ENCODE data around the gene FRMD5. TPM values are rescaled to one million over a fixed set of nuclear protein-coding genes. Genes with fewer than 3 reads are reported as not detected.

Gene FRMD5
- total and polyA plus RNA-seq, 2 donors (not counting 1 experiment from before 2014, with no cell fraction given), result 1.9 to 4.3 TPM

- H3K36me3 ChIP-seq (ENCODE audit: control insufficient read depth, insufficient read depth, low read length), result no peaks in the 10 kb centered on the region
- no peak overlapping the region for H2AFZ ChIP-seq (ENCODE audit: low read length)
- H4K20me1 ChIP-seq (ENCODE audit: control insufficient read depth, extremely low read depth, insufficient read depth, low read length), result no peaks in the 10 kb centered on the region
- H3K79me2 ChIP-seq (ENCODE audit: control insufficient read depth, insufficient read depth, low read length), result no peaks in the 10 kb centered on the region
- H3K27me3 ChIP-seq (ENCODE audit: control insufficient read depth, insufficient read depth, low read length), result no peaks in the 10 kb centered on the region
- DNase-seq (ENCODE audit: low read depth in 2 of 2), result peak in 1 of 2 donors; percentile 77
- no peaks in the 10 kb centered on the region for H3K9me3 ChIP-seq (ENCODE audit: control insufficient read depth, insufficient read depth, low read depth, low read length)
- no peak overlapping the region for H3K4me3 ChIP-seq (replicated peaks in 1 of 4; ENCODE audit: control extremely low read depth in 1 of 4, insufficient read depth in 1 of 4, low read depth in 3 of 4, low read length in 4 of 4)
- TF ChIP-seq, protein P1, sequence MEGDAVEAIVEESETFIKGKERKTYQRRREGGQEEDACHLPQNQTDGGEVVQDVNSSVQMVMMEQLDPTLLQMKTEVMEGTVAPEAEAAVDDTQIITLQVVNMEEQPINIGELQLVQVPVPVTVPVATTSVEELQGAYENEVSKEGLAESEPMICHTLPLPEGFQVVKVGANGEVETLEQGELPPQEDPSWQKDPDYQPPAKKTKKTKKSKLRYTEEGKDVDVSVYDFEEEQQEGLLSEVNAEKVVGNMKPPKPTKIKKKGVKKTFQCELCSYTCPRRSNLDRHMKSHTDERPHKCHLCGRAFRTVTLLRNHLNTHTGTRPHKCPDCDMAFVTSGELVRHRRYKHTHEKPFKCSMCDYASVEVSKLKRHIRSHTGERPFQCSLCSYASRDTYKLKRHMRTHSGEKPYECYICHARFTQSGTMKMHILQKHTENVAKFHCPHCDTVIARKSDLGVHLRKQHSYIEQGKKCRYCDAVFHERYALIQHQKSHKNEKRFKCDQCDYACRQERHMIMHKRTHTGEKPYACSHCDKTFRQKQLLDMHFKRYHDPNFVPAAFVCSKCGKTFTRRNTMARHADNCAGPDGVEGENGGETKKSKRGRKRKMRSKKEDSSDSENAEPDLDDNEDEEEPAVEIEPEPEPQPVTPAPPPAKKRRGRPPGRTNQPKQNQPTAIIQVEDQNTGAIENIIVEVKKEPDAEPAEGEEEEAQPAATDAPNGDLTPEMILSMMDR (conservative IDR thresholded peaks at IDR 0.05 in 1 of 2, IDR thresholded peaks at IDR 0.05 in 1 of 2; ENCODE audit: low read depth in 1 of 2, low read length in 2 of 2), result no peak
- TF ChIP-seq EZH2 (IDR thresholded peaks at IDR 0.05; ENCODE audit: low read length, missing control alignments), result no peak
- H3K4me1 ChIP-seq (ENCODE audit: control insufficient read depth, extremely low read depth, insufficient read depth, low read length), result peaks cover 16% of the 10 kb centered on the region
- H3K4me2 ChIP-seq (ENCODE audit: extremely low read depth, insufficient read depth, low read length), result no peak overlapping the region
- peak overlapping the region; percentile 25 for H3K27ac ChIP-seq (ENCODE audit: insufficient read depth, low read length)
- H3K9ac ChIP-seq (ENCODE audit: insufficient read depth, low read length), result no peak overlapping the region
These were observed 159.0 kb downstream of the FRMD5 start for GRCh38 chr15:44035781-44036699.

DNA sequence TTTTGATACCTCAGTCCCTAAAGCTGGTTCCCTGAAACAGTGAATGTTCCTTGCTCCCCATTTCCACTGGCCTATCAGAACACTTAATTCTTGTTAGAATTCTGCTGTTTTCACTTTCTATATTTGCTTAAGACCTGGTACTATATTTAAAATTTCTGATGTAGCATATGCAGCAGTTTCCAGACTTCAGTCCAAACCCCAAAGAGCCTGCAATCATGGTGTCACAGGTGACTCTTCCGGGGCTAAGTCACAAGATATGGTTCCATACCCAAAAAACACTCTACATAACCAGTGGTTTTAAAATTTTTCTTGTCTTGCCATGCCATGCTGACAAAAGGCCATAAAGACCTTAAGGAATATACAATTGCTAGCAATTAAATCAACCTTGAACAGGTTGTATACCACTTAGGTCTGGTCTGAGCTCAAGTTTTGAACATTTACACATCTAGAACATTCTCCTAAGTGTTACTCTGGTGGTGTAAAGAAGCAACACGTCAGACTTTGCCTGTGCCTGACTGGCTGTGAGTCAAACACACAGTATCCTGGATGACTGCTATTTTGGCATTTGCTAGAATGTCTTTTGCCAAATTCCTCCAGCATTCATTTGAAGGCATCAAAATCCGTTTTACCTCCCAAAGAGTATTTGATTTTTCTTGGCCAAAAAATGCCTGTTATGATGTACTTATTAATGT is 160.0 kb downstream of the FRMD5 start:
- H2AFZ ChIP-seq (ENCODE audit: low read length), result no peak overlapping the region
- no peak overlapping the region for H3K9ac ChIP-seq (ENCODE audit: insufficient read depth, low read length)
- no peak for TF ChIP-seq EZH2 (IDR thresholded peaks at IDR 0.05; ENCODE audit: low read length, missing control alignments)
- TF ChIP-seq, protein P1 (conservative IDR thresholded peaks at IDR 0.05 in 1 of 2, IDR thresholded peaks at IDR 0.05 in 1 of 2; ENCODE audit: low read depth in 1 of 2, low read length in 2 of 2), result no peak
- no peaks in the 10 kb centered on the region for H3K36me3 ChIP-seq (ENCODE audit: control insufficient read depth, insufficient read depth, low read length)
- no peaks in the 10 kb centered on the region for H3K9me3 ChIP-seq (ENCODE audit: control insufficient read depth, insufficient read depth, low read depth, low read length)
- H3K4me2 ChIP-seq (ENCODE audit: extremely low read depth, insufficient read depth, low read length), result peak overlapping the region; percentile 32
- H3K27ac ChIP-seq (ENCODE audit: insufficient read depth, low read length), result peak overlapping the region; percentile 4
- no peaks in the 10 kb centered on the region for H3K79me2 ChIP-seq (ENCODE audit: control insufficient read depth, insufficient read depth, low read length)
- no peaks in the 10 kb centered on the region for H4K20me1 ChIP-seq (ENCODE audit: control insufficient read depth, extremely low read depth, insufficient read depth, low read length)
- no peaks in the 10 kb centered on the region for H3K27me3 ChIP-seq (ENCODE audit: control insufficient read depth, insufficient read depth, low read length)
- peaks cover 21% of the 10 kb centered on the region for H3K4me1 ChIP-seq (ENCODE audit: control insufficient read depth, extremely low read depth, insufficient read depth, low read length)
- peak; percentile 52 to 89 for DNase-seq (ENCODE audit: low read depth in 2 of 2)
- H3K4me3 ChIP-seq (replicated peaks in 1 of 4; ENCODE audit: control extremely low read depth in 1 of 4, insufficient read depth in 1 of 4, low read depth in 3 of 4, low read length in 4 of 4), result no peak overlapping the region

DNA sequence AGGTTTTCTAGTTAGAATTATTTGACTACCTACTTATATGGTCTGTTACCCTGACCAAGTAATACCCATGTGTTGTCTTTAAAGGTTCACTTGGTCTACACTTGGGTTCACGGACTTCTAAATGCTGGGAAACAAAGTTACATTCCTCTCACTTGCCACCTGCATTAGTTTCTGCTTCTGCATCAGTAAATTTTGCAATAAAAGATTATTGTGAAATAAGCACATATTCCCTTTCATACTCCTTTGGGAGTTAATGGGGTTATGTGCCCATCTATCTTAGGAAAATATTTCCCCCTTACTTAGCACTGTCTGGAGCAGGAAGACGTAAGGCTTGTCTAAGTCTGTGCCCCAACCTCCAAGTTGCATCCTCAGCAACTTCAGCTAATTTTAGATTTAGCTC is 160.7 kb downstream of the FRMD5 start:
- Histone ChIP-seq H3K9ac (ENCODE audit: insufficient read depth, low read length) (no peak overlapping the region), H3K36me3 (ENCODE audit: control insufficient read depth, insufficient read depth, low read length) (no peaks in the 10 kb centered on the region), H3K4me2 (ENCODE audit: extremely low read depth, insufficient read depth, low read length) (no peak overlapping the region), H3K9me3 (ENCODE audit: control insufficient read depth, insufficient read depth, low read depth, low read length) (no peaks in the 10 kb centered on the region), H3K4me1 (ENCODE audit: control insufficient read depth, extremely low read depth, insufficient read depth, low read length) (peaks cover 20% of the 10 kb centered on the region), H3K79me2 (ENCODE audit: control insufficient read depth, insufficient read depth, low read length) (no peaks in the 10 kb centered on the region), H3K27ac (ENCODE audit: insufficient read depth, low read length) (no peak overlapping the region), H4K20me1 (ENCODE audit: control insufficient read depth, extremely low read depth, insufficient read depth, low read length) (no peaks in the 10 kb centered on the region), H3K27me3 (ENCODE audit: control insufficient read depth, insufficient read depth, low read length) (no peaks in the 10 kb centered on the region), H2AFZ (ENCODE audit: low read length) (no peak overlapping the region), H3K4me3 (replicated peaks in 1 of 4; ENCODE audit: control extremely low read depth in 1 of 4, insufficient read depth in 1 of 4, low read depth in 3 of 4, low read length in 4 of 4) (no peak overlapping the region)
- TF ChIP-seq EZH2 (IDR thresholded peaks at IDR 0.05; ENCODE audit: low read length, missing control alignments), result no peak
- TF ChIP-seq, protein P1 (conservative IDR thresholded peaks at IDR 0.05 in 1 of 2, IDR thresholded peaks at IDR 0.05 in 1 of 2; ENCODE audit: low read depth in 1 of 2, low read length in 2 of 2), result no peak
- DNase-seq (ENCODE audit: low read depth in 2 of 2), result peak in 1 of 2 donors; percentile 22

Data from fibroblast of lung (primary cell).